GM18526 (cell line): Measurements from ENCODE around the gene CFAP119.

Experiments used
- POLR2A ChIP-seq: IDR thresholded peaks from 3 replicates; pipeline ENCODE4 v1.6.1; 2011; ENCODE audit not compliant: insufficient read length; ENCODE audit errors: extremely low read depth

CFAP119 gene

GRCh38 chr16:30761928-30762902, at the start of gene CFAP119, which contains the start of gene RNF40:
TSS of gene CFAP119 (minus strand) at chr16:30762062. CDS start at chr16:30761748, 314 bp downstream.
TSS of gene RNF40 (plus strand) at chr16:30762322. CDS start at chr16:30762546, 224 bp downstream.
- peak; percentile 89 for TF ChIP-seq POLR2A

GRCh38 chr16:30808146-30808545, 46.3 kb upstream of the CFAP119 start:
- no peak for TF ChIP-seq POLR2A

- TF ChIP-seq POLR2A, result no peak
Observed at GRCh38 chr16:30805370-30806169, 43.7 kb upstream of the CFAP119 start.

- no peak for TF ChIP-seq POLR2A
Observed at GRCh38 chr16:30805056-30805369, 43.2 kb upstream of the CFAP119 start.

GRCh38 chr16:30802936-30803335, 41.1 kb upstream of the CFAP119 start:
- TF ChIP-seq POLR2A, result no peak

GRCh38 chr16:30797670-30798309, 35.9 kb upstream of the CFAP119 start:
- no peak for TF ChIP-seq POLR2A

GRCh38 chr16:30794634-30795033, 32.8 kb upstream of the CFAP119 start:
- no peak for TF ChIP-seq POLR2A

- TF ChIP-seq POLR2A, result no peak
Observed at GRCh38 chr16:30793508-30794069, 31.7 kb upstream of the CFAP119 start.

- TF ChIP-seq POLR2A, result no peak
Observed at GRCh38 chr16:30787613-30788378, 25.9 kb upstream of the CFAP119 start.

- TF ChIP-seq POLR2A, result peak; percentile 25
Observed at GRCh38 chr16:30786936-30787612, 25.2 kb upstream of the CFAP119 start, which contains the start of gene ZNF629. TSS of gene ZNF629 (minus strand) at chr16:30787205. CDS start at chr16:30784482, 2,723 bp downstream.

- no peak for TF ChIP-seq POLR2A
Observed at GRCh38 chr16:30786115-30786935, 24.5 kb upstream of the CFAP119 start.

- TF ChIP-seq POLR2A, result no peak
Observed at GRCh38 chr16:30785126-30786106, 23.6 kb upstream of the CFAP119 start.
